Activated CD4-positive, CD25-positive, alpha-beta regulatory T cell treated with anti-CD3 and anti-CD28 coated beads, Interleukin-2, amount 50 U/mL, for 16 hours (primary cell): ENCODE results near the gene ING5.
"Not testable (repeated sequence)": the region's sequence is repeated elsewhere in the genome, so short reads cannot be mapped to it uniquely, and the experiment has no call there.

Source experiments
- DNase-seq: peaks from one replicate; pipeline ENCODE4 v3.0.0-alpha.2; 2020; ENCODE audit warnings: low read depth, low spot score

ING5 gene

GRCh38 chr2:241701399-241702154, at the start of gene ING5:
Gene ING5 (plus strand): TSS chr2:241702039. CDS start chr2:241702066, 27 bp downstream.
- peak; percentile 94 for DNase-seq

GRCh38 chr2:241652142-241652541, 49.7 kb upstream of the ING5 start:
- DNase-seq, result no peak

- no peak for DNase-seq
Measured at GRCh38 chr2:241652722-241653121, 49.1 kb upstream of the ING5 start.

- no peak for DNase-seq
Measured at GRCh38 chr2:241653210-241653750, 48.6 kb upstream of the ING5 start.

GRCh38 chr2:241654551-241654950, 47.3 kb upstream of the ING5 start:
- DNase-seq, result no peak

GRCh38 chr2:241655516-241656189, 46.2 kb upstream of the ING5 start:
- no peak for DNase-seq

GRCh38 chr2:241656190-241656741, 45.6 kb upstream of the ING5 start:
- DNase-seq, result no peak

GRCh38 chr2:241657786-241658254, 44.0 kb upstream of the ING5 start:
- no peak for DNase-seq

GRCh38 chr2:241658296-241658695, 43.5 kb upstream of the ING5 start:
- no peak for DNase-seq

- DNase-seq, result no peak
Measured at GRCh38 chr2:241659150-241659739, 42.6 kb upstream of the ING5 start.

GRCh38 chr2:241660593-241661213, 41.1 kb upstream of the ING5 start:
- no peak for DNase-seq

- DNase-seq, result not testable (repeated sequence)
Measured at GRCh38 chr2:241662731-241663130, 39.1 kb upstream of the ING5 start.

- DNase-seq, result no peak
Measured at GRCh38 chr2:241665731-241666440, 36.0 kb upstream of the ING5 start.

GRCh38 chr2:241666627-241667400, 35.0 kb upstream of the ING5 start:
- no peak for DNase-seq

- no peak for DNase-seq
Measured at GRCh38 chr2:241668354-241668753, 33.5 kb upstream of the ING5 start.

- DNase-seq, result no peak
Measured at GRCh38 chr2:241668839-241669238, 33.0 kb upstream of the ING5 start.

- no peak for DNase-seq
Measured at GRCh38 chr2:241670333-241671110, 31.3 kb upstream of the ING5 start.

- DNase-seq, result no peak
Measured at GRCh38 chr2:241671457-241672240, 30.2 kb upstream of the ING5 start.
